ENCODE data around the gene GPR4. TPM values are rescaled to one million over a fixed set of nuclear protein-coding genes. Genes with fewer than 3 reads are reported as not detected.

GPR4 gene
- total and polyA plus RNA-seq, 2 of the 8 experiments (the other 6 are each of a cell fraction or from before 2014, with no cell fraction given) = 0.19 to 0.39 TPM

GRCh38 chr19:45554481-45554880 is 47.5 kb downstream of the GPR4 start:
- H3K14ac ChIP-seq (ENCODE audit: insufficient read length) = no peak overlapping the region
- H2BK20ac ChIP-seq (ENCODE audit: low read length) = peak overlapping the region; percentile 15; the same call in 1 of the 2 replicates
- H3K36me3 ChIP-seq (ENCODE audit: control insufficient read depth in 2 of 4, insufficient read depth in 4 of 4, low read length in 3 of 4) = no peaks in the 10 kb centered on the region
- peaks cover 0 to 8% (median 5%) of the 10 kb centered on the region in 4 experiments; a peak in 6 of 7 replicates for H3K4me1 ChIP-seq (replicated peaks in 1 of 4; ENCODE audit: control insufficient read depth in 3 of 4, insufficient read depth in 4 of 4, low read length in 3 of 4)
- H3K56ac ChIP-seq (replicated peaks; ENCODE audit: insufficient read length, low read depth, low read length) = no peak overlapping the region
- no peak overlapping the region for H4K91ac ChIP-seq (replicated peaks; ENCODE audit: insufficient read length, low read length)
- H3K9me3 ChIP-seq (ENCODE audit: insufficient read depth in 2 of 2, low read depth in 1 of 2, low read length in 1 of 2) = no peaks in the 10 kb centered on the region
- H2BK15ac ChIP-seq (ENCODE audit: low read length) = no peak overlapping the region
- no peak overlapping the region for H3K27ac ChIP-seq (ENCODE audit: low read depth, low read length)
- H3K23ac ChIP-seq (ENCODE audit: insufficient read length) = no peak overlapping the region
- H4K20me1 ChIP-seq (replicated peaks in 1 of 2; ENCODE audit: control insufficient read depth in 1 of 2, insufficient read depth in 2 of 2, low read length in 2 of 2) = peaks cover 0 to 3% of the 10 kb centered on the region in 2 experiments
- H3K18ac ChIP-seq (ENCODE audit: extremely low read depth, low read length) = no peak overlapping the region
- no peak overlapping the region for H2BK120ac ChIP-seq (replicated peaks; ENCODE audit: low read depth, low read length)
- H3K4me3 ChIP-seq (ENCODE audit: extremely low read depth in 1 of 4, insufficient read depth in 2 of 4, low read depth in 3 of 4, low read length in 4 of 4) = no peak overlapping the region
- H4K5ac ChIP-seq (ENCODE audit: insufficient read length, low read depth, low read length) = no peak overlapping the region
- H3K4ac ChIP-seq (replicated peaks; ENCODE audit: insufficient read length, low read depth, low read length) = no peak overlapping the region
- no peak overlapping the region for H2AK5ac ChIP-seq (ENCODE audit: low read depth, low read length)
- H4K8ac ChIP-seq (ENCODE audit: extremely low read depth, insufficient read depth, low read length) = no peak overlapping the region
- no peak for FAIRE-seq
- no peaks in the 10 kb centered on the region for H3K79me2 ChIP-seq (ENCODE audit: control insufficient read depth in 1 of 2, insufficient read depth in 2 of 2, low read length in 2 of 2)
- peak overlapping the region in 1 of 2 experiments; percentile 61; a peak in 1 of 4 replicates for H3K4me2 ChIP-seq (ENCODE audit: insufficient read depth in 1 of 2, low read depth in 2 of 2, low read length in 2 of 2)
- no peak overlapping the region for H2BK12ac ChIP-seq (ENCODE audit: low read depth, low read length)
- WGBS, 2 experiments (ENCODE audit: extremely low coverage in 1 of 2, insufficient coverage in 1 of 2, insufficient read length in 1 of 2, insufficient replicate concordance in 2 of 2, low coverage in 1 of 2, low lambda C conversion rate in 2 of 2, missing lambda C conversion rate in 1 of 2) = 89% methylated on average over 1 of the region's 1 CpG; no CpG with 5 or more reads in 1 of the 2 experiments
- no peaks in the 10 kb centered on the region for H3K79me1 ChIP-seq (ENCODE audit: low read depth, low read length)
- H3K9ac ChIP-seq (replicated peaks in 1 of 4; ENCODE audit: extremely low read depth in 1 of 4, low read depth in 3 of 4, low read length in 3 of 4) = no peak overlapping the region
- no peak for DNase-seq (ENCODE audit: low read depth in 1 of 2, low spot score in 2 of 2)
- H3K23me2 ChIP-seq (ENCODE audit: low read depth, low read length) = no peaks in the 10 kb centered on the region
- H2AFZ ChIP-seq (ENCODE audit: low read length) = no peak overlapping the region
- ChIA-PET POLR2A (ENCODE audit: partially characterized antibody) (interaction anchor here (0.9 to 2.6 kb wide), 7 partner anchors 23 to 163 kb away, joined by 3 to 11 read pairs (median 4); no protein-coding TSS in a partner anchor), CTCF (ENCODE audit: partially characterized antibody) (interaction anchor here (0.6 to 7.7 kb wide), 13 partner anchors 14 to 219 kb away, joined by 3 to 79 read pairs (median 4); partner anchors contain the start of gene PPM1N)
- no peak overlapping the region for H2BK5ac ChIP-seq (ENCODE audit: low read depth, low read length)
- H3K27me3 ChIP-seq (replicated peaks in 1 of 4; ENCODE audit: control insufficient read depth in 3 of 4, extremely low read depth in 1 of 4, insufficient read depth in 3 of 4, low read length in 3 of 4) = no peaks in the 10 kb centered on the region
- TF ChIP-seq SIN3A (conservative IDR thresholded peaks at IDR 0.05 in 1 of 2, IDR thresholded peaks at IDR 0.05 in 1 of 2; ENCODE audit: low read depth in 1 of 2, low read length in 2 of 2) (no peak), NRF1 (IDR thresholded peaks at IDR 0.05; ENCODE audit: low read depth, low read length) (no peak), BRCA1 (IDR thresholded peaks at IDR 0.05; ENCODE audit: low read depth, low read length) (no peak), CREB1 (IDR thresholded peaks at IDR 0.05) (no peak), POLR2AphosphoS5 (IDR thresholded peaks at IDR 0.05; ENCODE audit: low read depth, low read length) (no peak), ATF2 (IDR thresholded peaks at IDR 0.05; ENCODE audit: low read length) (no peak), SAP30 (IDR thresholded peaks at IDR 0.05; ENCODE audit: insufficient read depth, insufficient replicate concordance, low read length) (no peak), MAFK (IDR thresholded peaks at IDR 0.05; ENCODE audit: low read depth, low read length) (no peak), CBX8 (IDR thresholded peaks at IDR 0.05; ENCODE audit: borderline replicate concordance, low read depth, low read length) (no peak), BCL11A (IDR thresholded peaks at IDR 0.05; ENCODE audit: low read depth in 2 of 2, low read length in 2 of 2) (no peak)
- TF ChIP-seq, protein P1, sequence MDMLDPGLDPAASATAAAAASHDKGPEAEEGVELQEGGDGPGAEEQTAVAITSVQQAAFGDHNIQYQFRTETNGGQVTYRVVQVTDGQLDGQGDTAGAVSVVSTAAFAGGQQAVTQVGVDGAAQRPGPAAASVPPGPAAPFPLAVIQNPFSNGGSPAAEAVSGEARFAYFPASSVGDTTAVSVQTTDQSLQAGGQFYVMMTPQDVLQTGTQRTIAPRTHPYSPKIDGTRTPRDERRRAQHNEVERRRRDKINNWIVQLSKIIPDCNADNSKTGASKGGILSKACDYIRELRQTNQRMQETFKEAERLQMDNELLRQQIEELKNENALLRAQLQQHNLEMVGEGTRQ (IDR thresholded peaks at IDR 0.05; ENCODE audit: low read length) = no peak
